Measurements from ENCODE around the gene SLC39A12.

- TF ChIP-seq CTCF (conservative IDR thresholded peaks at IDR 0.05; ENCODE audit: low read depth, low read length) (no peak), POLR2A (IDR thresholded peaks at IDR 0.05; ENCODE audit: low read depth, low read length) (no peak)
Observed at GRCh38 chr10:18010050-18010449, 58.3 kb downstream of the SLC39A12 start.
